ENCODE results near the gene ATP1A2.

ATP1A2 gene

GRCh38 chr1:160186246-160186645, 70.7 kb downstream of the ATP1A2 start:
- FAIRE-seq: no peak

GRCh38 chr1:160186729-160187128, 71.2 kb downstream of the ATP1A2 start:
- no peak for FAIRE-seq

- FAIRE-seq: no peak
Observed at GRCh38 chr1:160187407-160187806, 71.8 kb downstream of the ATP1A2 start.

GRCh38 chr1:160188341-160188740, 72.8 kb downstream of the ATP1A2 start:
- no peak for FAIRE-seq

- no peak for FAIRE-seq
Observed at GRCh38 chr1:160189649-160190625, 74.4 kb downstream of the ATP1A2 start, which contains the start of gene CASQ1. Gene CASQ1, plus strand, starts transcription at chr1:160190575. Its CDS starts 177 bp downstream, at chr1:160190752.

- no peak for FAIRE-seq
Observed at GRCh38 chr1:160191756-160192155, 76.2 kb downstream of the ATP1A2 start.

GRCh38 chr1:160192234-160192633, 76.7 kb downstream of the ATP1A2 start:
- no peak for FAIRE-seq

All from islet of Langerhans (tissue), 1 donor.